ENCODE data around the gene CFAP97.

CFAP97 gene

GRCh38 chr4:185229021-185229818, 25.4 kb upstream of the CFAP97 start:
- no peak for TF ChIP-seq CTCF (IDR thresholded peaks at IDR 0.05)

- no peak for TF ChIP-seq CTCF (IDR thresholded peaks at IDR 0.05)
These were observed 24.0 kb upstream of the CFAP97 start for GRCh38 chr4:185227713-185228278.

- no peak for TF ChIP-seq CTCF (IDR thresholded peaks at IDR 0.05)
These were observed 23.3 kb upstream of the CFAP97 start for GRCh38 chr4:185227131-185227551.

GRCh38 chr4:185225940-185226339, 22.1 kb upstream of the CFAP97 start:
- no peak for TF ChIP-seq CTCF (IDR thresholded peaks at IDR 0.05)

- no peak for TF ChIP-seq CTCF (IDR thresholded peaks at IDR 0.05)
These were observed 20.8 kb upstream of the CFAP97 start for GRCh38 chr4:185224597-185224996.

GRCh38 chr4:185222598-185222997, 18.8 kb upstream of the CFAP97 start:
- no peak for TF ChIP-seq CTCF (IDR thresholded peaks at IDR 0.05)

GRCh38 chr4:185221912-185222311, 18.1 kb upstream of the CFAP97 start:
- TF ChIP-seq CTCF (IDR thresholded peaks at IDR 0.05) = no peak
